ENCODE results near the gene TADA1. TPM values are rescaled to one million over a fixed set of nuclear protein-coding genes. Genes with fewer than 3 reads are reported as not detected.

The TADA1 gene
- 22.6 and 28.7 TPM in 2 replicates for polyA plus RNA-seq

GRCh38 chr1:166875734-166876539 lies at the start of gene TADA1:
Gene TADA1 (minus strand): TSS chr1:166876264. CDS start chr1:166876233, 31 bp downstream.

GRCh38 chr1:166838766-166839599 lies 37.1 kb downstream of the TADA1 start, which contains the start of gene POGK:
Gene POGK (plus strand): TSS chr1:166839475. CDS start chr1:166840957, 1,482 bp downstream.

Other genes with a start within 250 kb of the TADA1 start
- gene POGK, start 36.8 kb downstream of the TADA1 start, polyA plus RNA-seq, result 20.9 and 25.9 TPM in 2 replicates
- gene ILDR2, start 99.3 kb upstream of the TADA1 start, polyA plus RNA-seq, result 10.8 and 14.1 TPM in 2 replicates
- gene MAEL, start 113.0 kb upstream of the TADA1 start, polyA plus RNA-seq, result 4.6 and 5.4 TPM in 2 replicates
- 0.15 TPM in 1 of 2 replicates, not detected in the other for gene GPA33, start 214.1 kb upstream of the TADA1 start, polyA plus RNA-seq
- gene STYXL2, start 217.8 kb upstream of the TADA1 start, polyA plus RNA-seq, result not detected in 2 replicates